HG03354 (cell line): Measurements from ENCODE around the gene SLC7A10.

ENCODE experiments used
- ATAC-seq: cut with Tn5 transposase; IDR thresholded peaks from one replicate; pipeline ENCODE4 v1.9.1; 2021; ENCODE audit warnings: mild to moderate bottlenecking; ENCODE audit not compliant: unreplicated experiment, poor library complexity, severe bottlenecking

Gene SLC7A10

GRCh38 chr19:33205531-33206260 is 20.0 kb downstream of the SLC7A10 start:
- no peak for ATAC-seq

DNA sequence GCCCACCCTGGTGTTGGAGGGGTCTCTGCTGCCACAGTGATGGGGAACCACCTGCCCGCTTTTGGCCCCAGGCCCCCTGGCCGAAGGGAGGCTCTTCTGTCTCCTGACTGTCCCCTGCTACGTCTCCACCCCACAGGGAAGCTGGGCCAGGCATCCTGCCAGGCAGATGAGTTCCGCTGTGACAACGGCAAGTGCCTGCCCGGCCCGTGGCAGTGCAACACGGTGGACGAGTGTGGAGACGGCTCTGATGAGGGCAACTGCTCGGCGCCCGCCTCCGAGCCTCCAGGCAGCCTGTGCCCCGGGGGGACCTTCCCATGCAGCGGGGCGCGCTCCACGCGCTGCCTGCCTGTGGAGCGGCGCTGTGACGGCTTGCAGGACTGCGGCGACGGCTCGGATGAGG is 20.5 kb downstream of the SLC7A10 start:
- no peak for ATAC-seq

GRCh38 chr19:33204136-33204973 is 21.3 kb downstream of the SLC7A10 start:
- ATAC-seq: no peak

DNA sequence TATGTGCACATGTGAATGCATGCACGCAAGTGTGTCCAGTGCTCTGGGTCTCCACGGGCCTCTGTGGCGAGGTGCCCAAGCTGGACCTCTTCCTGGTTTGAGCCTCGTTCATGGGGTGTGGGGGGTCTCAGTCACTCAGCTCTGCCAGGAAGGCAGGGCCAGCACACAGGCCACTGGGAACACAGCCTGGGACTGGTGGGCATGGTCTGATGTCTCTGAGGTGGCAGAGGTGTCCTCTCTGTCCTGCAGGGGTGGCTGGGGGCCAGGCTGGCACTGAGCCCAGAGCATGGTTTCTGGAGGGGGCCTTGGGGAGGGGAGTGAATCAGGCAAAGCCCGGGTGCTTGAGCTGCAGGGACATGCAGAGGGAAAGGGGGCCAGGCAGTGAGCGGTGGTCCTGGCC is 22.1 kb downstream of the SLC7A10 start:
- no peak for ATAC-seq

GRCh38 chr19:33202546-33203507 is 22.8 kb downstream of the SLC7A10 start:
- ATAC-seq: no peak

- ATAC-seq: no peak
These were observed 23.6 kb downstream of the SLC7A10 start for GRCh38 chr19:33201886-33202545.

GRCh38 chr19:33201473-33201872 is 24.2 kb downstream of the SLC7A10 start:
- ATAC-seq: no peak

DNA sequence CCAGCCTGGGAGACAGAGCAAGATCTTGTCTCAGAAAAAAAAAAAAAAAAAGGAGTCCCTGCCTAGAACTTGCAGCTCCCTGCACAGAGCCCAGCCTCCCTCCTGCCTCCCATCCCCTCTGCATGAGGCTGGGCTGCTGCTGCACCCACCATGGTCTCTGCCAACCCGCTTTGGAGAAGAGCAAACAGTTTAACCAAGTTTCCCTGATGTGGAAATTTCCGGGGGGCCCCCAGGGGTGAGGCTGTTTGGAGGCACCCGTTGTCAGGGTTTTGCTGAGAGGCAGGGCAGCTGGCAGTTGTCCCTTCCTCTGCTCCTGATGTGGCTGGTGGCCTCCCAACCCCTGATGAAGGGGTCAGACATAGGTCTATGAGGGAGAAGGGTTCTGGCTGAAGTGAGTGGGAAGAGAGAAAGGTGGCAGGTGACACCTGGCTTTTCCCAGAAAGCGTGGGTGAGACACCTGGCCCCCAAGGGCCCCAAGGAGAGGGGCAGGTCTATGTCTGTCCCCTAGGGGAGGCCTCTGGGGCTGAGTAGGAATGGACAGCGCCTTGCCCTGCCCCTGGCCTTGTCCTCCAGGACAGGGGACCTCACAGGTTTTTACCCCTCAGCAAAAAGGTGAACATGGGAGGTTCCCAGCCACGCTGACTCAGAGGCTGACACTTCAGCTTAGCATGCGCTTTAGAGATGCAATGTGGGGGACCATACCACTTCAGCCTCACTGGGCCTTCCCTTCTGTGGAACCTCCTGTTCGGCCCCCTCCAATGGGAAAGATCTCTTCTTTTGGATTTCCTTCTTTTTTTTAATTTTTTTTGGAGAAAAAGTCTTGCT is 26.0 kb downstream of the SLC7A10 start:
- ATAC-seq: no peak

DNA sequence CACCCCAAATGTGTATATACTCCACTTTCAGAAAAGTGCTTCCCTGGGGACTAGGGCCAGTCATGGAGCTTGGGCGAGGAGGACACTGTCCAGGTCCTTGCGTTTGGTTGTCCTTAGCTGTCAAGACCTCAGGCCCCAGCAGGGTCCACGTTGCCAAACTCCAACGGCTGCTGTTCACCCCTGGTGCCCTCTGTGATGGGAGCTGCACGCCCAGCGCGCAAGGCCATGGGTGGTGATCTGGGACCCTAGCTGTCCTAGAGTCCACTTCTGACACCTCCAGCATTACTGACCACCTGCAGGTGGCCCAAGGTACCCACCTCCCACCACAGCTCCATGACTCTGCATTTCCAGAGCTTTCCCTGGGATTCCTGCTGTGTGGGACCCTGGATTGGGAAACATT is 27.5 kb downstream of the SLC7A10 start:
- ATAC-seq: no peak

GRCh38 chr19:33197591-33198000 is 28.1 kb downstream of the SLC7A10 start:
- ATAC-seq: no peak

DNA sequence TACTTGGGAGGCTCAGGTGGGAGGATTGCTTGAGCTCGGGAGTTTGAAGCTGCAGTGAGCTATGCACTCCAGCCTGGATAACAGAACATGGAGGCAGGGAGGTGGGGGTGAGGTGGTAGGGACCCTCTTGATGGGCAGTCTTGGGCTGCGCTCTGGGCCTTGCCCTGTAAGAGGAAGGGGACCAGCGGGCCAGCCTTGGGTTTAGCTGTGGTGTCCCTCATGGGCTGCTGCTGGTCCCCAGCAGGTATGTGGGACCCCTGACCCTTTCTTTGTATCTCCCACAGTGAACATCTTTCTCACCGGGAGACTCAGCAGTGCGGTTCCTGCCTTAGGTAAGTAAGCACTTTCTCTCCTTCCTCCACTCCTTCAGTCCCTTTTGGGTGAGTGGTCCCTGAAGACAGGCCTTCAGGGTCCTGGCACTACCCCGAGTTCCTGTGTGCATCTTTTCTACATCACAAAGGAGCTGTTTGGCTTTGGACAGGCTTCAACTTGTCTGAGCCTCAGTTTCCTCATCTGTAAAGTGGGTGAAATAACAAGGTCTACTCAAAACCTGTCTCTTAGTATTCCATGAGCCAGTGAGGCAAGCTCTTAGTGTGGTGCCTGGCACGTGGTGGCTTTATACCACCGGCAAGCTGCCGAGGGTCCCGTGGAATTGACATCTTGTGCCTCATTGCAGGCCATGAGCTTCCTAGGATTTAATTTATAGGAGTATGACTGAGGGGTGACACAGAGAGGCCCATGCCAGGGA is 29.0 kb downstream of the SLC7A10 start:
- no peak for ATAC-seq

DNA sequence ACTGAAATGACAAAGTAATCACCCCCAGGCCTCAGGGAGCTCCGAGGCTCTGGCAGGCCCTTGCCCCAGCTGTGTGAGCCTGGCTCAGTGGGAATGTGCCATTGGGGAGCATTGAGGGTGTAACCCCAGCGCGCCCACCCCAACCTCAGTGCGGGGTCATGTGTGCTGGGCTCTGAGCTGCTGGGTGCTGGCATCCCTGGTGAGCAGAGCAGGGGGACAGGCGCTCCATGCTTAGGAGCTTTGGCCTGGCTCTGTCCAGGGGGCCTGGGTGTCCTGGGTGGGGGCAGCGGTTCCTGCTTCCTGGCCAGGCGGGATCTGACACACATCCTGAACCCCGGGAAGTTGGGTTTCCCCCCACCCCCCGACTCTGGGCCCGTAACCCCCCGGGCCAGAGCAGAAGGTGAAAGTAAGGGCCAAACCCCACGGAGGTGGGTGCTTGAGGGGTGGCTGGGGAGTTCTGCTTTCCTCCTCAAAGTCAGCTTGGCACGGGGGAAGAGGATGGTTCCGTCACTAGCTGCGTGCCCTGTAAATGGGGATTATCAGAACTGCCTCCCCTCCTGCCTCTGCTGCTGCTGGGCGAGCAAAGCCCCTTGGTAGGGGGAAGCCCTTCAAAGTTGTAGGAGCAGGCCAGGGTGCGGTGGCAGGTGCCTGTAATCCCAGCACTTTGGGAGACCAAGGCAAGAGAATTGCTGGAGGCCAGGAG is 29.9 kb downstream of the SLC7A10 start:
- ATAC-seq: no peak

DNA sequence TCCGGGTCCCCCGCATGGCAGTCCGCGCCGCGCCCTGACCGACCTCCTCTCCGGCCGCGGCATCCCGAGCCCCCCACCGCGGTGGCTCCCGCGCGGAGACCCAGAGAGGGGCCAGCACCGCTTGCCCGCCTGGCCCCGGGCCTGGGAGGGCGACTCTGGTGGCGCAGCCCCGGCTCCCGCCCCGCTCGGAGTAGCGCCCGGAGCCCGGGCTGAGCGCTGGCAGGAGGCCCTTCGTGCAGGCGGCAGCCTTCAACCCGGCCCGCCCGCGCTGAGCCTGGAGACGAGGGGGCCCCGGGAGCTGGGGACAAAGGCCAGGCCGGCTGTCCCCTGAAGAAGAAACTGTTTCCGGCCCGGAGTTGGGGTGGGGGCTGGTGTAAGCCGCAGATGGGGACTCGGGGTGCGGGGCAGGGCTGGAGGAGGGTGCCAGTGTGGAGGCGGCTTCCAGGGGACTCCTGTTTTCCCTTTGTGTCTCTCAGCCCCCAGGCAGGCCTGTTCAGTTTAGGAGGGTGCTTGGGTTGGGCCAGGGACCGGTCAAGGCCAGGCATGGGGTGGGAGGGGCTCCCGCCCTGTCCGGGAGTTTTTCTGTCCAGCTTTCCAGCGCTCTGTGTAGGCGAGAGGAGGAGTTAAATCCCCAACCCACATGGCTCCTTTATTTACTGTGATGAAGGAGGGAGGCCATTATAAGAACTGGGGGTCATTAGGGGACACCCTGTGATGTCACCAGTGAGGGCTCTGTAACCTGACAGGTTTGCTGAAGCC is 30.6 kb downstream of the SLC7A10 start:
- ATAC-seq: no peak

DNA sequence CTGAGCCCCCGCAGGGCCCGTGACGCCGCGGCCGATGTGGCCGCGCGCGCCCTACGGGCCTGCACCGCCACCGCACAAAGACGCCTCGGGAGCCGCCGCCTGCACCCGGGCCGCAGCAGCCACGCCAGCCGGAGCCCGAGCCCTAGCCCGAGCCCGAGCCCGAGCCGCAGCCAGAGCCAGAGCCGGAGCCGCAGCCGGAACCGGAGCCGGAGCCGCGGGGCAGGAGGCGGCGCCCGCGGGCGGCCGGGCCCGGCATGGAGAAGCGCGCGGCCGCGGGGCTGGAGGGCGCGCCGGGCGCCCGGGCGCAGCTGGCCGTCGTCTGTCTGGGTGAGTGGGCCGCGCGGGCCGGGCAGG is 31.1 kb downstream of the SLC7A10 start:
- ATAC-seq: no peak

GRCh38 chr19:33193865-33194362 is 31.7 kb downstream of the SLC7A10 start, which contains the start of gene LRP3:
Gene LRP3 (plus strand): TSS chr19:33194330. CDS start chr19:33194786, 456 bp downstream.
- no peak for ATAC-seq

GRCh38 chr19:33193269-33193864 is 32.3 kb downstream of the SLC7A10 start:
- no peak for ATAC-seq
